GM12878 (cell line): Measurements from ENCODE around the gene TFDP1. TPM values are rescaled to one million over a fixed set of nuclear protein-coding genes. Genes with fewer than 3 reads are reported as not detected.

Experiments
- ATAC-seq: fragments of 200-7000 bp; cut with Tn5 transposase; 3 replicates; pipeline ENCODE4 v1.9.1; 2020; ENCODE audit warnings: mild to moderate bottlenecking, moderate library complexity
- BruUV-seq: library from RNA; stranded (reverse); fragments of 400-500 nt; replicated peaks from 2 replicates; lab custom pipeline; 2021; lab: Mats Ljungman, UMichigan
- CTCF ChIA-PET: fragments of 300-600 bp; sonication (Branson Sonifier 250); formaldehyde crosslinking; extraction: SDS; loops from one replicate; lab custom pipeline; 2021; ENCODE audit warnings: inconsistent platforms; lab: Yijun Ruan, JAX
- POLR2A ChIA-PET: fragments of 350-600 bp; formaldehyde crosslinking; extraction: SDS; loops from one replicate; lab custom pipeline; 2021; ENCODE audit warnings: inconsistent platforms; lab: Charles Lee
- RAD21 ChIA-PET: fragments of 300-600 bp; sonication (Branson Sonifier 250); formaldehyde crosslinking; loops from one replicate; lab custom pipeline; 2023; ENCODE audit warnings: antibody characterized with exemption; ENCODE audit not compliant: unreplicated experiment; lab: Charles Lee
- SMC1A ChIA-PET: fragments of 300-600 bp; sonication (Branson Sonifier 250); formaldehyde crosslinking; loops from one replicate; lab custom pipeline; 2023; ENCODE audit not compliant: unreplicated experiment, uncharacterized antibody; lab: Charles Lee
- DNase-seq: peaks from one replicate; pipeline ENCODE4 v3.0.0-alpha.2; 2011; ENCODE audit warnings: low read depth, low spot score
- FAIRE-seq: peaks from 3 replicates; lab custom pipeline; 2011; peaks lifted over from hg19 to GRCh38; lab: Jason Lieb, UNC
- H2AFZ ChIP-seq: 2 replicates; pipeline ENCODE4 v1.6.0; 2011; ENCODE audit warnings: low read depth, low read length, control low read depth; ENCODE audit not compliant: control insufficient read depth
- H3K27ac ChIP-seq: 2 replicates; pipeline ENCODE4 v1.5.1; 2011; ENCODE audit warnings: control low read depth; ENCODE audit not compliant: control insufficient read depth, insufficient read depth
- H3K27me3 ChIP-seq, 2 experiments: replicated peaks in 1 of 2; 2 replicates each; pipeline versions ENCODE4 v1.6.0 to v1.6.1; 2011; ENCODE audit warnings: low read length in 1 of 2; ENCODE audit not compliant: control insufficient read depth in 2 of 2, insufficient read depth in 2 of 2
- H3K36me3 ChIP-seq, 2 experiments: 2 replicates each; pipeline ENCODE4 v1.5.1; 2011; ENCODE audit warnings: low read length in 1 of 2; ENCODE audit not compliant: control insufficient read depth in 2 of 2, insufficient read depth in 2 of 2
- H3K4me1 ChIP-seq: 2 replicates; pipeline ENCODE4 v1.6.1; 2011; ENCODE audit warnings: mild to moderate bottlenecking, low read length, moderate library complexity, mixed read lengths; ENCODE audit not compliant: control insufficient read depth, insufficient read depth
- H3K4me2 ChIP-seq: 2 replicates; pipeline ENCODE4 v1.6.0; 2011; ENCODE audit warnings: control low read depth; ENCODE audit not compliant: control insufficient read depth, insufficient read depth
- H3K4me3 ChIP-seq: fragments of 200-600 bp; sonication (generic); 2 replicates; pipeline ENCODE4 v1.5.1; 2016
- H3K79me2 ChIP-seq: 2 replicates; pipeline ENCODE4 v1.6.0; 2011; ENCODE audit warnings: low read length; ENCODE audit not compliant: control insufficient read depth, insufficient read depth
- H3K9ac ChIP-seq: 2 replicates; pipeline ENCODE4 v1.8.0; 2011; ENCODE audit warnings: low read length, control low read depth, mixed read lengths; ENCODE audit not compliant: control insufficient read depth, insufficient read depth
- H3K9me3 ChIP-seq: replicated peaks from 3 replicates; pipeline ENCODE4 v1.5.1; 2011; ENCODE audit warnings: mild to moderate bottlenecking, low read length; ENCODE audit not compliant: control insufficient read depth, insufficient read depth
- H4K20me1 ChIP-seq: 2 replicates; pipeline ENCODE4 v1.6.0; 2011; ENCODE audit not compliant: control insufficient read depth, insufficient read depth
- ESRRA ChIP-seq: IDR thresholded peaks from 2 replicates; pipeline ENCODE4 v1.6.1; 2012; ENCODE audit warnings: mild to moderate bottlenecking, low read length, improper control_type of control experiment
- HDAC6 ChIP-seq: fragments of 200-600 bp; sonication (generic); IDR thresholded peaks from one replicate; pipeline ENCODE4 v1.8.0; 2017; ENCODE audit warnings: antibody characterized with exemption; ENCODE audit not compliant: unreplicated experiment
- HSF1 ChIP-seq: fragments of 150-350 bp; IDR thresholded peaks from 2 replicates; pipeline ENCODE4 v1.6.1; 2014; ENCODE audit warnings: mild to moderate bottlenecking, low read depth, low read length
- JUND ChIP-seq: IDR thresholded peaks from 2 replicates; pipeline ENCODE4 v1.6.1; 2012; ENCODE audit warnings: low read depth, mild to moderate bottlenecking, low read length, improper control_type of control experiment, moderate library complexity
- PAX5 ChIP-seq: IDR thresholded peaks from 2 replicates; pipeline ENCODE4 v1.6.1; 2011; ENCODE audit warnings: low read depth, low read length, borderline replicate concordance
- POLR2AphosphoS5 ChIP-seq: IDR thresholded peaks from 2 replicates; pipeline ENCODE4 v1.6.1; 2011; ENCODE audit warnings: mild to moderate bottlenecking, low read length, inconsistent platforms
- SMC3 ChIP-seq: IDR thresholded peaks from 2 replicates; pipeline ENCODE4 v1.6.1; 2011; ENCODE audit warnings: low read length, improper control_type of control experiment, borderline replicate concordance
- SREBF1 ChIP-seq: IDR thresholded peaks from 2 replicates; pipeline ENCODE4 v1.6.1; 2012; ENCODE audit warnings: mild to moderate bottlenecking, low read length
- TCF7 ChIP-seq: IDR thresholded peaks from 2 replicates; pipeline ENCODE4 v1.6.1; 2014; ENCODE audit warnings: antibody characterized with exemption, borderline replicate concordance
- ZNF274 ChIP-seq: IDR thresholded peaks from one replicate; pipeline ENCODE4 v1.8.0; 2011; ENCODE audit not compliant: insufficient read length, insufficient read depth
- ZZZ3 ChIP-seq: IDR thresholded peaks from 2 replicates; pipeline ENCODE4 v1.6.1; 2011; ENCODE audit warnings: low read depth; ENCODE audit not compliant: control insufficient read depth, insufficient read length
- WGBS: methylation state at CpG from one replicate; pipeline ENCODE4 v1.1.6; 2016; ENCODE audit warnings: low lambda C conversion rate; ENCODE audit not compliant: insufficient replicate concordance, insufficient coverage; ENCODE audit errors: missing lambda C conversion rate; 5-methylcytosine and 5-hydroxymethylcytosine counted together
- in situ Hi-C: fragments of 300-500 bp; cut with MboI; formaldehyde crosslinking; loops from 9 replicates; pipeline ENCODE4 v1.14.3; 2018; ENCODE audit warnings: mixed read lengths
- intact Hi-C: fragments of 100-400 bp; cut with micrococcal nuclease; formaldehyde crosslinking; loops from one replicate; pipeline ENCODE4 v1.14.2; 2022; ENCODE audit not compliant: unreplicated experiment
- polyA plus RNA-seq, 11 experiments: library from polyadenylated mRNA; depleted of rRNA in 4 of 11; unstranded in 6 of 11; stranded (reverse) in 5 of 11; fragments of >200 nt; fragmentation: Nextera tagmentation in 4 of 11; fragmentation: Illumina TruSeq in 1 of 11; extraction: Ambion mirVana in 4 of 11; extraction: Trizol in 1 of 11; gene quantifications; 1 replicate in 1 of 11; 2 replicates in 10 of 11; pipeline versions ENCODE4 v1.2.1 to v1.2.3, GENCODE V29; 2011 to 2016; ENCODE audit warnings: inconsistent platforms in 2 of 11, missing spikeins in 2 of 11, low read depth in 1 of 11
- total RNA-seq, 4 experiments: library from RNA; depleted of rRNA in 3 of 4; stranded (reverse); fragments of >200 nt in 3 of 4; fragmentation: Illumina TruSeq in 1 of 4; extraction: Trizol in 1 of 4; gene quantifications; 2 replicates each; pipeline versions ENCODE4 v1.2.1 to v1.2.3, GENCODE V29; 2013 to 2021
- TF ChIP-seq, protein P1 (sequence below): IDR thresholded peaks from 2 replicates; pipeline ENCODE4 v1.6.1; 2012; ENCODE audit warnings: mild to moderate bottlenecking, low read depth, low read length

TFDP1 gene
- total and polyA plus RNA-seq, 10 of the 15 experiments (the other 5 are each of a cell fraction or from before 2014, with no cell fraction given): 37.7 to 254 (median 119) TPM

GRCh38 chr13:113552079-113552478, 32.5 kb upstream of the TFDP1 start:
- ChIA-PET POLR2A (no interaction called here), CTCF (no interaction called here), RAD21 (no interaction called here), SMC1A (no interaction called here)
- no peak overlapping the region for H3K4me3 ChIP-seq
- no peak overlapping the region for H3K27ac ChIP-seq
- in situ Hi-C loops: no loop called here
- no peak for TF ChIP-seq ZZZ3
- no peak for TF ChIP-seq HDAC6
- no peak for TF ChIP-seq POLR2AphosphoS5
- TF ChIP-seq TCF7: no peak
- no peak for TF ChIP-seq PAX5
- intact Hi-C loops: no loop called here
- H3K36me3 ChIP-seq: peaks cover 2 to 9% of the 10 kb centered on the region in 2 experiments; a peak in 2 of 4 replicates
- no peaks in the 10 kb centered on the region for H3K79me2 ChIP-seq
- no peaks in the 10 kb centered on the region for H4K20me1 ChIP-seq
- BruUV-seq: no TSS peak
- no peak overlapping the region for H3K9ac ChIP-seq
- no peaks in the 10 kb centered on the region for H3K4me1 ChIP-seq
- no peaks in the 10 kb centered on the region for H3K9me3 ChIP-seq
- DNase-seq: no peak
- FAIRE-seq: no peak
- ATAC-seq: no peak
- no peaks in the 10 kb centered on the region for H3K27me3 ChIP-seq
- H2AFZ ChIP-seq: no peak overlapping the region
- no peak overlapping the region for H3K4me2 ChIP-seq
- WGBS: 90% methylated on average over 11 of the region's 11 CpGs

GRCh38 chr13:113552786-113553434, 31.6 kb upstream of the TFDP1 start:
- Histone ChIP-seq H3K27me3 (no peaks in the 10 kb centered on the region), H3K4me2 (no peak overlapping the region), H3K4me3 (no peak overlapping the region), H3K79me2 (no peaks in the 10 kb centered on the region), H3K36me3 (peaks cover 2 to 9% of the 10 kb centered on the region in 2 experiments; a peak in 2 of 4 replicates), H4K20me1 (no peaks in the 10 kb centered on the region), H3K9ac (no peak overlapping the region), H3K27ac (no peak overlapping the region), H3K4me1 (no peaks in the 10 kb centered on the region), H2AFZ (no peak overlapping the region), H3K9me3 (no peaks in the 10 kb centered on the region)
- POLR2A ChIA-PET: no interaction called here
- WGBS: 92% methylated on average over 16 of the region's 16 CpGs
- FAIRE-seq (no peak), ATAC-seq (no peak), DNase-seq (no peak)
- CTCF ChIA-PET: no interaction called here
- SMC1A ChIA-PET: no interaction called here
- intact Hi-C loops (no loop called here), in situ Hi-C loops (no loop called here)
- RAD21 ChIA-PET: no interaction called here
- no TSS peak for BruUV-seq
- no peak for TF ChIP-seq SMC3
- no peak for TF ChIP-seq ESRRA
- TF ChIP-seq, protein P1, sequence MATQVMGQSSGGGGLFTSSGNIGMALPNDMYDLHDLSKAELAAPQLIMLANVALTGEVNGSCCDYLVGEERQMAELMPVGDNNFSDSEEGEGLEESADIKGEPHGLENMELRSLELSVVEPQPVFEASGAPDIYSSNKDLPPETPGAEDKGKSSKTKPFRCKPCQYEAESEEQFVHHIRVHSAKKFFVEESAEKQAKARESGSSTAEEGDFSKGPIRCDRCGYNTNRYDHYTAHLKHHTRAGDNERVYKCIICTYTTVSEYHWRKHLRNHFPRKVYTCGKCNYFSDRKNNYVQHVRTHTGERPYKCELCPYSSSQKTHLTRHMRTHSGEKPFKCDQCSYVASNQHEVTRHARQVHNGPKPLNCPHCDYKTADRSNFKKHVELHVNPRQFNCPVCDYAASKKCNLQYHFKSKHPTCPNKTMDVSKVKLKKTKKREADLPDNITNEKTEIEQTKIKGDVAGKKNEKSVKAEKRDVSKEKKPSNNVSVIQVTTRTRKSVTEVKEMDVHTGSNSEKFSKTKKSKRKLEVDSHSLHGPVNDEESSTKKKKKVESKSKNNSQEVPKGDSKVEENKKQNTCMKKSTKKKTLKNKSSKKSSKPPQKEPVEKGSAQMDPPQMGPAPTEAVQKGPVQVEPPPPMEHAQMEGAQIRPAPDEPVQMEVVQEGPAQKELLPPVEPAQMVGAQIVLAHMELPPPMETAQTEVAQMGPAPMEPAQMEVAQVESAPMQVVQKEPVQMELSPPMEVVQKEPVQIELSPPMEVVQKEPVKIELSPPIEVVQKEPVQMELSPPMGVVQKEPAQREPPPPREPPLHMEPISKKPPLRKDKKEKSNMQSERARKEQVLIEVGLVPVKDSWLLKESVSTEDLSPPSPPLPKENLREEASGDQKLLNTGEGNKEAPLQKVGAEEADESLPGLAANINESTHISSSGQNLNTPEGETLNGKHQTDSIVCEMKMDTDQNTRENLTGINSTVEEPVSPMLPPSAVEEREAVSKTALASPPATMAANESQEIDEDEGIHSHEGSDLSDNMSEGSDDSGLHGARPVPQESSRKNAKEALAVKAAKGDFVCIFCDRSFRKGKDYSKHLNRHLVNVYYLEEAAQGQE: no peak
- no peak for TF ChIP-seq HSF1
- no peak for TF ChIP-seq ZNF274
- TF ChIP-seq SREBF1: no peak
- TF ChIP-seq JUND: no peak
